Left lung (tissue), 10 donors: Measurements from ENCODE around the gene GALNTL6. TPM values are rescaled to one million over a fixed set of nuclear protein-coding genes. Genes with fewer than 3 reads are reported as not detected.

ENCODE experiments used
- ATAC-seq: fragments of 200-7000 bp; cut with Tn5 transposase; one replicate; pipeline ENCODE4 v1.9.1; 2020; ENCODE audit warnings: moderate library complexity
- DNase-seq, 4 donors: peaks; one replicate each; pipeline ENCODE4 v3.0.0-alpha.2; 2013 to 2020
- H3K27ac ChIP-seq, 2 donors: fragments of 200-600 bp; sonication (generic) in 1 of 2; one replicate each; pipeline versions ENCODE4 v1.5.0 to v1.8.0; 2020 to 2021
- H3K27me3 ChIP-seq, 2 donors: fragments of 200-600 bp; sonication (generic) in 1 of 2; one replicate each; pipeline versions ENCODE4 v1.5.0 to v1.8.0; 2020 to 2021
- H3K36me3 ChIP-seq, 2 donors: fragments of 200-600 bp; sonication (generic) in 1 of 2; one replicate each; pipeline versions ENCODE4 v1.5.0 to v1.8.0; 2020 to 2021
- H3K4me1 ChIP-seq, 2 donors: fragments of 200-600 bp; one replicate each; pipeline ENCODE4 v1.8.0; 2021
- H3K4me3 ChIP-seq, 2 donors: fragments of 200-600 bp; sonication (generic) in 1 of 2; one replicate each; pipeline versions ENCODE4 v1.5.0 to v1.8.0; 2020 to 2021; ENCODE audit warnings: mild to moderate bottlenecking in 1 of 2
- H3K9me3 ChIP-seq, 2 donors: fragments of 200-600 bp; sonication (generic) in 1 of 2; one replicate each; pipeline versions ENCODE4 v1.5.0 to v1.8.0; 2020 to 2021
- CTCF ChIP-seq, 2 donors: fragments of 200-600 bp; sonication (generic) in 1 of 2; IDR thresholded peaks; one replicate each; pipeline versions ENCODE4 v1.5.0 to v1.8.0; 2021; ENCODE audit warnings: antibody characterized with exemption in 2 of 2
- intact Hi-C, 2 donors: fragments of 100-400 bp; cut with DNase I; formaldehyde crosslinking; loops; one replicate each; pipeline versions ENCODE4 v1.11.2 to v1.14.2; 2022
- polyA plus RNA-seq, 6 donors: library from polyadenylated mRNA; unstranded; fragments of 120-200 nt; gene quantifications; one replicate each; pipeline ENCODE4 v1.2.1, GENCODE V29; 2013; ENCODE audit not compliant: insufficient read length in 6 of 6
- total RNA-seq, 2 donors: library from RNA; stranded (reverse); fragmentation: NEBNext Ultra II Directional; extraction: Animal tissue kit (Norgen Biotek cat#: 25700); gene quantifications; one replicate each; pipeline ENCODE4 v1.2.1, GENCODE V29; 2021
- donor health status: DM: no; HTN: yes; CAD: no.
- donor health status: DM: no; HTN: no; CAD: no.

GALNTL6 gene
- total and polyA plus RNA-seq, 8 donors: 0.11 to 0.16 (median 0.13) TPM; not detected in 5

- intact Hi-C loops: no loop called here
- DNase-seq: no peak
- ATAC-seq: no peak
- H3K4me3 ChIP-seq: no peak overlapping the region
- no peak for TF ChIP-seq CTCF (IDR thresholded peaks at IDR 0.05)
- no peaks in the 10 kb centered on the region for H3K9me3 ChIP-seq
- no peaks in the 10 kb centered on the region for H3K27me3 ChIP-seq
- no peaks in the 10 kb centered on the region for H3K36me3 ChIP-seq
- H3K4me1 ChIP-seq: no peaks in the 10 kb centered on the region
- no peak overlapping the region for H3K27ac ChIP-seq
These were observed 327.8 kb downstream of the GALNTL6 start for GRCh38 chr4:172141025-172141424.

- DNase-seq (no peak), ATAC-seq (no peak)
- no peak for TF ChIP-seq CTCF (IDR thresholded peaks at IDR 0.05)
- Histone ChIP-seq H3K27ac (no peak overlapping the region), H3K4me1 (no peaks in the 10 kb centered on the region), H3K4me3 (no peak overlapping the region), H3K27me3 (no peaks in the 10 kb centered on the region), H3K9me3 (no peaks in the 10 kb centered on the region), H3K36me3 (no peaks in the 10 kb centered on the region)
- intact Hi-C loops: no loop called here
These were observed 329.1 kb downstream of the GALNTL6 start for GRCh38 chr4:172142281-172142741.

GRCh38 chr4:172143605-172144314 lies 330.6 kb downstream of the GALNTL6 start:
- Histone ChIP-seq H3K27me3 (no peaks in the 10 kb centered on the region), H3K36me3 (no peaks in the 10 kb centered on the region), H3K9me3 (no peaks in the 10 kb centered on the region), H3K4me3 (no peak overlapping the region), H3K4me1 (no peaks in the 10 kb centered on the region), H3K27ac (no peak overlapping the region)
- intact Hi-C loops: no loop called here
- ATAC-seq (no peak), DNase-seq (no peak)
- no peak for TF ChIP-seq CTCF (IDR thresholded peaks at IDR 0.05)

GRCh38 chr4:172147687-172148086 lies 334.5 kb downstream of the GALNTL6 start:
- no peaks in the 10 kb centered on the region for H3K27me3 ChIP-seq
- DNase-seq (peak in 1 of 4 donors; percentile 1), ATAC-seq (no peak)
- intact Hi-C loops: no loop called here
- no peaks in the 10 kb centered on the region for H3K9me3 ChIP-seq
- no peaks in the 10 kb centered on the region for H3K36me3 ChIP-seq
- no peak overlapping the region for H3K4me3 ChIP-seq
- no peak for TF ChIP-seq CTCF (IDR thresholded peaks at IDR 0.05)
- H3K27ac ChIP-seq: no peak overlapping the region
- H3K4me1 ChIP-seq: no peaks in the 10 kb centered on the region

GRCh38 chr4:172149329-172149728 lies 336.1 kb downstream of the GALNTL6 start:
- Histone ChIP-seq H3K36me3 (no peaks in the 10 kb centered on the region), H3K27ac (no peak overlapping the region), H3K4me1 (no peaks in the 10 kb centered on the region), H3K9me3 (no peaks in the 10 kb centered on the region), H3K4me3 (no peak overlapping the region), H3K27me3 (no peaks in the 10 kb centered on the region)
- ATAC-seq (no peak), DNase-seq (peak in 1 of 4 donors; percentile 12)
- intact Hi-C loops: no loop called here
- no peak for TF ChIP-seq CTCF (IDR thresholded peaks at IDR 0.05)
